Upper lobe of right lung (tissue), 1 donor: Measurements from ENCODE around the gene AHNAK. TPM values are rescaled to one million over a fixed set of nuclear protein-coding genes. Genes with fewer than 3 reads are reported as not detected.
A peak's percentile ranks its signal among the peaks of the same experiment; 100 is the strongest.

Experiments
- ATAC-seq: fragments of 200-7000 bp; cut with Tn5 transposase; one replicate; pipeline ENCODE4 v1.9.1; 2020; ENCODE audit warnings: mild to moderate bottlenecking, moderate library complexity
- DNase-seq: peaks from one replicate; pipeline ENCODE4 v3.0.0-alpha.2; 2020
- H3K27ac ChIP-seq: fragments of 200-600 bp; one replicate; pipeline ENCODE4 v1.8.0; 2022
- H3K27me3 ChIP-seq: fragments of 200-600 bp; one replicate; pipeline ENCODE4 v1.8.0; 2022; ENCODE audit warnings: mild to moderate bottlenecking
- H3K36me3 ChIP-seq: fragments of 200-600 bp; one replicate; pipeline ENCODE4 v1.8.0; 2022
- H3K4me1 ChIP-seq: fragments of 200-600 bp; one replicate; pipeline ENCODE4 v1.8.0; 2022
- H3K4me3 ChIP-seq: fragments of 200-600 bp; one replicate; pipeline ENCODE4 v1.8.0; 2022; ENCODE audit warnings: mild to moderate bottlenecking
- H3K9me3 ChIP-seq: fragments of 200-600 bp; one replicate; pipeline ENCODE4 v1.8.0; 2022
- CTCF ChIP-seq: fragments of 200-600 bp; IDR thresholded peaks from one replicate; pipeline ENCODE4 v1.8.0; 2022; ENCODE audit warnings: antibody characterized with exemption
- intact Hi-C: fragments of 100-400 bp; cut with DNase I; formaldehyde crosslinking; loops from one replicate; pipeline ENCODE4 v1.11.0; 2022
- total RNA-seq: library from RNA; stranded (reverse); fragmentation: NEBNext Ultra II Directional; extraction: Animal tissue kit (Norgen Biotek cat#: 25700); gene quantifications from one replicate; pipeline ENCODE4 v1.2.1, GENCODE V29; 2021
- donor health status: DM: no; HTN: yes; CAD: no; lungs with severe emphysema.

AHNAK gene
- total RNA-seq, 1 donor from 2014 or later, result 819 TPM

- Histone ChIP-seq H3K36me3 (no peaks in the 10 kb centered on the region), H3K27me3 (no peaks in the 10 kb centered on the region), H3K4me3 (no peak overlapping the region), H3K9me3 (no peaks in the 10 kb centered on the region), H3K27ac (peak overlapping the region; percentile 99), H3K4me1 (peaks cover 71% of the 10 kb centered on the region)
- intact Hi-C loops, result no loop called here
- ATAC-seq (no peak), DNase-seq (no peak)
- TF ChIP-seq CTCF, result no peak
These were observed 2.1 kb upstream of the AHNAK start for GRCh38 chr11:62548545-62549335.

GRCh38 chr11:62547691-62548281 lies 1.2 kb upstream of the AHNAK start:
- peak overlapping the region; percentile 85 for H3K4me3 ChIP-seq
- peak overlapping the region; percentile 99 for H3K27ac ChIP-seq
- H3K27me3 ChIP-seq, result no peaks in the 10 kb centered on the region
- ATAC-seq (no peak), DNase-seq (no peak)
- peaks cover 69% of the 10 kb centered on the region for H3K4me1 ChIP-seq
- no peak for TF ChIP-seq CTCF
- H3K9me3 ChIP-seq, result no peaks in the 10 kb centered on the region
- intact Hi-C loops, result no loop called here
- H3K36me3 ChIP-seq, result no peaks in the 10 kb centered on the region

- no peaks in the 10 kb centered on the region for H3K9me3 ChIP-seq
- peak overlapping the region; percentile 85 for H3K4me3 ChIP-seq
- DNase-seq, result no peak
- H3K27me3 ChIP-seq, result no peaks in the 10 kb centered on the region
- peaks cover 69% of the 10 kb centered on the region for H3K4me1 ChIP-seq
- no peak for TF ChIP-seq CTCF
- ATAC-seq, result no peak
- intact Hi-C loops, result no loop called here
- H3K27ac ChIP-seq, result peak overlapping the region; percentile 99
- H3K36me3 ChIP-seq, result no peaks in the 10 kb centered on the region
These were observed 471 bp upstream of the AHNAK start for GRCh38 chr11:62546929-62547625.

GRCh38 chr11:62545437-62546243 lies 966 bp downstream of the AHNAK start:
- H3K36me3 ChIP-seq, result no peaks in the 10 kb centered on the region
- intact Hi-C loops, result no loop called here
- H3K9me3 ChIP-seq, result no peaks in the 10 kb centered on the region
- no peak for TF ChIP-seq CTCF
- ATAC-seq, result peak; percentile 60
- no peaks in the 10 kb centered on the region for H3K27me3 ChIP-seq
- peak; percentile 95 for DNase-seq
- peaks cover 72% of the 10 kb centered on the region for H3K4me1 ChIP-seq
- peak overlapping the region; percentile 85 for H3K4me3 ChIP-seq
- H3K27ac ChIP-seq, result peak overlapping the region; percentile 99
